NCI-H187 (cell line): ENCODE results near the gene LHX6.

Source experiments
- DNase-seq, 2 experiments: peaks; one replicate each; lab custom pipeline; 2025; lab: John Stamatoyannopoulos, UW

The LHX6 gene

DNA sequence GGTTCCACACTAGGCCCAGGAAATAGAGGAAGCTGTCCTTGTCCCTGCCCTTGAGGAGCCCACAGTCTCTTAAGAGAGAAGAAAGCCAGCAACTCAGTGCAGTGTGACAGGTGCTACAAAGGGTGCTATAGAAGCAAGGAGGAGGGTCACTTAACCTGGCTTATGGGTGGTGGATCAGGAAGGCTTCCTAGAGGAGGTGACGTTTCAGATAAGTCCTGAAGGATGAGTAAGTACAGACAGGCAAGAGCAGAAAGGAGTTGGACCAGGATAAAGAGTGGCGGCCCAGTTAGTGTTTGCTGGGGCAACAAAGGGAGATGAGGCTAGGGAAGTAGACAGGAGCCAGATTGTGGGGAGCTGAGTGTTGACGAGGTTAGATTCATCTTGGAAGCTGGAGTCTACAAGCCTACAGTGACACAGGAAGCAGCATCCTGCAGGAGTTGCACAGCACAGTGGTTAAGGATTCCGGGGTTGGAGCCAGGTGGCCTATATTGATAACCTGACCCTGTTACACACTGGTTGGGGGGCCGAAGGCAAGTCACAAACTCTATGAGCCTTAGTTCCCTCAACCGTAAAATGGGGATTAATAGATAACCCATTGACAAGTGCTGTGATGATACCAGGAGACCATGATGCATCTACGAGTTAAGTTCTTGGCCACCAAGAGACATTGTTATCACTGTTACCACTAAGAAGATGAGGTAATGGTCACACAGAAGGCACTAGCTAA, 5.4 kb upstream of the LHX6 start:
- DNase-seq, result no peak

DNA sequence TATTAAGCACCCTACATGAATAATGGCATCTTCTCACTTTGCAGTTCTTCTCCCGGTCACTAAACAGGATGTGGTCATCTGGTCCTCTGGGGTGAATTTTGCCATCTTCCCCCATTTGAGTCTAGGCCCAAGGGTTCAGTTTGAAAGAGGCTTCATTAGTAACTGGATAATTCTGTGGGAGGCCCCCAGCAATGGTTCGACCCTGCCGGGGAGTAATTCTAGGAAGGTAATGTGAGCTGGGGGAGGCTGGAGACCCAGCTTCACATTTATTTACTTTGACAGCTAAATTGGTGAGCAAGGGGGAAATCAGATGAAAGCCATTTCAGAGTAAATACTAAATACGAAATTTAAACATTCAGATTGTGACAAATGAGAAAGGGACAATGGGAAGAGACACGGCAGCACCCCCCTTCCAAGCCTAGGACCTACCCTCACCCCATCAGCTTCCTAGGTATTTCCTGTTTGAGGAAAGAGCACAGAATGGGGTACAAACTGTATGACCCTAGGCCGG, 4.1 kb upstream of the LHX6 start:
- DNase-seq, result no peak

DNA sequence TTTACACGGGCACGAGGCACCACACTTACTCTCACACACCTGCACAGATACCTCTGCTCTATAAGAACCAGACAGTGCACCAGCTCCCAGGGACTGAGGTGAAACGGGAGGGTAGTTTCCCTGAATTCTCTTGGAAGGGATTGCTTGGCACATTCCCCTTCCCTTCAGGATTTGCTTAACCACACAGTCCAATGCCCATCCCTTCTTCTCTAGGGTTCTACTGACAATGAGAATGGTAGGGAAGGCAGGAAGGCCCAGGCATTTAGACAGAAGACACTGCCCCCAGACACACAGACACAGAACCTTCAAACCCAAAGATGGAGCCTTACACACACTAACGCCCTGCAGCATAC, 704 bp upstream of the LHX6 start:
- DNase-seq, result no peak

DNA sequence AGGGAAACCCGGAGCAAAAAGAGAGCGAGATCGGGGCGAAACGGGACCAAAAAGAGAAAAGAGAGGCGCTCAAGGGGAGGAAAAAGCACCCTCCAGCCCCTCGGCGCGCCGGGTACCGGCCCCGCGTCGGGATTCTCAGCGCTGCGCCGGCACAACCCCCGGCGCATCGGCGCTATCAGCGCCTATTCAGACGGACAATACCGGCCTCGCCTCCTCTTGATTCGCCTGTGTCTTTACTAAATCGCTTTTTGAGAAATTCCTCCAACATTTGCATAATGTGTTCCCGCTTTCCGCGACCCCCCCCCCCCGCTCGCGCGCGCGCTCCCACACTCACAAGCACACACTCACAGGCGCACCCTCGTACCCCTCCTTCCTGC, 578 bp downstream of the LHX6 start:
- no peak for DNase-seq

DNA sequence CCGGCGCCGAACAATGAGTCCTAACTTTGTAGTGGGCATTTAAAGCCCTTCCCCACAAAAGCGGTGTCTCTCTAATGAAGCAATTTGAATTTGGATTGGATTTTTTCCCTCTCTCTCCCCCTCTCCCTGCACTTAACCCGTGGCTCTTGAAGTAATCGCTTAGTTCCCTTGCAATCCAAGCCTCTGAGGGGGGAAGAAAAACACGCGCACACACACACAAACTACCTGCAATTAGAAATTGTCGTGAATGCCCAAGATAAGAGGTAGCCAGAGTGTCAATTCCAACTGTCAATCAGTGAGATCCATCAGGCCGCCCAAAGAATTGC, 1.2 kb downstream of the LHX6 start:
- peak; percentile 4 to 57 for DNase-seq

DNA sequence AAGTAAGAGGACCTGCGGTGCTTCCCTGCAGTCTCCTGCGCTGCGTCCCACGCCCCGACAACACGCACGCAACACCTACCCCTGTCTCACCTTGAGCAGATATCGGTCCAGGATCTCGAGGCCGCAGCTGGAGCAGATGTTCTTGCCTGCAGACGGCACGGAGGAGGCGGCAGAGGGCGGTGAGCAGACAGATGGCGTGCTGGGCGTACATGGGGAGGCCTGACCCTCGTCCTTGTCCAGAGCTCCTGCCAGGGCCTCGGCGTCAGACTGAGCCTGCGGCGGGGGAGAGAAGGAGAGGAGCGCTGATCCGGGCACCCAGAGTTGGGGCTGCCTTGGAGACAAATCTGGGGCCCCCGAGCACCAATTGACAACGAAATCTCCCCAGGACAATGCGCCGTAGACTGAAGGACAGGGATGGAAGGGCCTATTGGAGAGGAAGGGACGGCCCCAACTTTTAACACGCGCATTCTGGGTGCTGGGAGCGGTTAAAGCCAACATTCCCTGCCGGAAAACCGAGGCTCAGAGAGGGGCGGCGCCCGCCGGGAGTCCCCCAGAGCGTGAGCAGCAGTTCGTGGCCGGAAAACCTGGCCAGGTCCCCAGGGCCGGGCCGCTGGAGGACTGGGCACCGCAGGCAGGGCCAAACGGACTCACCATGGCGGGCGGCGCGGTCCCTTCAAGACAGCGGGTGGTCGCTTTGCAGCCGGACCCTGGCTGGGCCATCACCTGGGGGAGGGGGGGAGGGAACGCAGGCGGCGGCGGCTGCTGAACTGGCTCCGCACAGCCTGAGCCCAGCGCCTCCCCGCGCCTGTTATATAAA, 1.8 kb downstream of the LHX6 start:
- DNase-seq, result no peak

DNA sequence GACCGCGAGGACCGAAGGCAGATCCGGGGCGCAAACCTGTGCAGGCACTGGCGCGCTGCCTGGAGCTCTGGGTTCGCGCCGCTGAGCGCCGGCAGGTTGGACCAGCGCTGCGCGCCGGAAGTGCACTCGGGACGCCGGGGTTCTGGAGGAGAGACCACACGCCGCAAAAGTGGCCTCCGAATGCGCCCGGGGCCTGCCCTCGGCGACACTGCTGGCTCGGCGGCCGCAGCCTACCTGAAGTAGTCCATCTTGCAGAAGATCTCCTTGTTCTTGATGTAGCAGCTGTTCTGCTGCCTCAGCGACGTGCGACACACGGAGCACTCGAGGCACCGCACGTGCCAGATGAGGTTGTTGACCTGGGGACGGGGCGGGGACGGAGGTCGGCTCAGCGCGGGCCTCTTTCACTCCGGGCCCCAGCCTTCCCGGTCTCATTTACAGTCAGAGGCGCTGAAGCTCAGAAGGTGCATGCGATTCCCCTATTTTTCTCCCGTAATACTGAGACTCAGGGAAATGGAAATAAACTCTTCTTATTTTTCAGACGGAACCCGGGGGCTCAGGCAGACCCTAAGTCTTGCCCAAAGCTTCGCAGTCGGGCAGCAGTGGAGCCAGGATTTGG, 2.5 kb downstream of the LHX6 start:
- DNase-seq, result no peak

DNA sequence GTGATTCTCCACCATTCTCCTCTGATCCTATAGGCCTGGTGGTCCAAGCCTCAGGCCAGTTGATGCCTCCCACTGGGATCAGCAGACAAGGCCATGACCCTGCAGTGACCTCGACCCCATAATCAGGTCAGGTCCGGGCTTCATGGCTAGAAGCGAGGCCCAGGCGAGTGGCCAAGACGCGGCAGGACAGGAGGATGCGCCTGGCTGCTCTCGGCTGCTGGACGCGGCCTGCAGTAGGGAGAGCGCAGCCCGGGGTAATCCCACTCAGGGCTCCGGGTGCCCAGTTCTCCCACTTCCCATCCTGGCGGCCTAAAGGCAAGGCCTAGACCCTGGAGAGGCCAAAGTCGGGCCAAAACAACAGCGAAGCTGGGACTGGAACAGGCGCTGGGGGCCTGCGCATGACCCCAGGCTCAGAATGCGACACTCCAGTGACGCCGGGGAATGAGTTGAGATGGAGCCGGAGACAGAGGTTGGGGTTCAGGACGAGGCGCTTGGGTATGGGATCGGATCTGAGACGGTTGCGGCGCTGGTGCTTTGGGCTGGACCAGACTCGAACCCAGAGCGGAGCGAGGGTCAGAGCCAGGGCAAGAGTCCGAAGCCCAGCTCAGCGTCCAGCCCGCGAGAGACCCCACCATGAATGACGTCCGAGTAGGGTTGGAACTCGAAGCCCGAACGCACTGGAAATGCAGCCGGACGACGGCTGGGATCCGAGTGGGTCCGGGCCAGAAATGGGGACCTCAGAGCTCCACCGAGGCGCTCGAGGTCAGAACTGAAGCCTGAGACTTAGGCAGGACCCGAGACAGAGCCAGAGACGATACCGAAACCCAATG, 3.2 kb downstream of the LHX6 start:
- no peak for DNase-seq

DNA sequence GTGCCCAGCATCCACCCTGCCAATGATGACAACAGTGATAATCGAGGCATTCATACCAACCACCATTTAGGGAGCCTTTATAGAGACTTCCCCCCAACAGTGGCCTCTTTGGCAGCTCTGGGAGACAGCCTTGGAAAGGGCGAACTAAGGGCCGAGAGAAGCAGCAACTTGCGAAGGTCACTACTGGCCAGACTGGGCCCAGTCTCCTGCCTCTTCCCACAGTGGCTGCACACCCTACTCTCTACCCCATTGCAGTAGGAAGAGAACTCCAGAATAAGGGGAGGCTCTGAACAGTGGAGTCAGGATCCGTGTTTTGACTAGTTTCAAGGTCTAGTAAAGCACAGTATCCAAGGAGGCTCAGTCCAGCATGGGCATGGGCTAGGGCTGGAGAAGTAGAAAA, 5.3 kb downstream of the LHX6 start:
- no peak for DNase-seq

DNA sequence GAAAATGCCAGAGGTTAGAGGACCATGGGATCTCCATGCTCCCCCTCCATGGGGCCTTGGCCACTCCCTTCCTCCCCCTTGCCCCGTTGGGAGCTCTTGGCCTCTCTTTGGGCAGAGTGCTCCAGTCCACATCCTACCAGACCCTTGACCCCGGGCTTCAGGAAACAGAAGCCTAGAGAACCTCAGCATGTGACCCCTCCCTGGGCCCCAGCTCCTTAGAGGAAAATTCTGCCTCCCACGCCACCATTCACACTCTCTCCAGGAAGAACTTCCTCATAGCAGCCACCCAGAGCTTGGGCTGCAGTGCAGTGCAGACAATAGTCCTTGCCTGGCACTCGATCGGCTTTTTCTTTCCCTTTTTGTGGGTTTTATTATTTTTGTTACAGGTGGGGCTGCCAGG, 6.0 kb downstream of the LHX6 start:
- DNase-seq, result no peak

DNA sequence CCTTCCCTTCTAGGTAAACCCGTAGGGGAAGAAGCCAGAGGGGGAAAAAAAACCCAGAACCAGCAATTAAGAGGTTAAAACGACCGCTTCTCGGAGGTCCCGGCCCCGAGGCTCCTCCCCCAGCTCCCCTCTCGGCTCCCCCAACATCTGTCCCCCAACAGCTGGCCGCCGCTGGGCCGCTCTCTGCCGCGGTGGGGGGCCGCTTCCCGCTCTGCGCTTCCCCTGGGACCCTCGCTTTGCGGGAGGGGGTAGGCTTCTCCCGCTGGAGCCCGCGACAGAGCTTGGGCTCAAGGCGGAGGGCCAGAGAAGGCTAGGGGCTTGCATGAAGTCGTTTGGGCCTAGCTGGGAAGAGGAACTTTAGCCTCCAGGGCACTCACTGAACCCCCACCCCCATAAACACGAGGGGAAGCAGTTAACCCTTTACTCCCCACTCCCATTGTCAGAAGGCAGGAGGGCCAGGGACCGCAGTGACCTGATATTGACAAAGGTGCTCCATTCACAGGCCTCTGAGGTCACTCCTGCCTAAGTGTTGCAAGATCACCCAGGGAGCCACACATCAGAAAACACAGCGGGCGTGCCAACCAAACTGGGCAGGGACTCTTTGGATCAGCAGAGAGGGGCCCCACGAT, 7.5 kb downstream of the LHX6 start:
- DNase-seq, result no peak

DNA sequence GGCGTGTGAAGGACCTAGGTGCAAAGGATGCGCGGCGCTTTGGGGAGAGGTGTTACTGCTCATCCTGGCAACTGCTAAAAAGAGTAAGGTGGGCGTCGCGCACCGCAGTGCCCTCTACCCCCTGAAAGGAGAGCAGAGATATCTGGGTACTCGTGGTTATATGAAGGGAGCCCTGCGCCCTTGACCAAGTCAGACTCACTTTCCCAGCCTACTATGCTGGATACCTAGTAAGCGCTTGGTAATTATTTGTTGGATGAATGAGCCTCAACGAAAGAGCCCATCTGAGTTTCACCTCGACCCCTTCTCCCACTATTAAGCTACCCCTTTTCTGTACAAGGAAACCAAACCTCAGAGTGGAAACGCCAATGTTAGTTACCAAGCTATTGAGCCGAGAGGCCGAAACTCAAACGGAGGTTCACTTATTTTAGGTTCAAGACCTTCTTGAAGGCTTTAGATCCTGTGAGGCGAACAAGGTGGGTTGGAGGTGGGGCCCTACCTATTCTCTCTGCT, 8.0 kb downstream of the LHX6 start:
- no peak for DNase-seq

DNA sequence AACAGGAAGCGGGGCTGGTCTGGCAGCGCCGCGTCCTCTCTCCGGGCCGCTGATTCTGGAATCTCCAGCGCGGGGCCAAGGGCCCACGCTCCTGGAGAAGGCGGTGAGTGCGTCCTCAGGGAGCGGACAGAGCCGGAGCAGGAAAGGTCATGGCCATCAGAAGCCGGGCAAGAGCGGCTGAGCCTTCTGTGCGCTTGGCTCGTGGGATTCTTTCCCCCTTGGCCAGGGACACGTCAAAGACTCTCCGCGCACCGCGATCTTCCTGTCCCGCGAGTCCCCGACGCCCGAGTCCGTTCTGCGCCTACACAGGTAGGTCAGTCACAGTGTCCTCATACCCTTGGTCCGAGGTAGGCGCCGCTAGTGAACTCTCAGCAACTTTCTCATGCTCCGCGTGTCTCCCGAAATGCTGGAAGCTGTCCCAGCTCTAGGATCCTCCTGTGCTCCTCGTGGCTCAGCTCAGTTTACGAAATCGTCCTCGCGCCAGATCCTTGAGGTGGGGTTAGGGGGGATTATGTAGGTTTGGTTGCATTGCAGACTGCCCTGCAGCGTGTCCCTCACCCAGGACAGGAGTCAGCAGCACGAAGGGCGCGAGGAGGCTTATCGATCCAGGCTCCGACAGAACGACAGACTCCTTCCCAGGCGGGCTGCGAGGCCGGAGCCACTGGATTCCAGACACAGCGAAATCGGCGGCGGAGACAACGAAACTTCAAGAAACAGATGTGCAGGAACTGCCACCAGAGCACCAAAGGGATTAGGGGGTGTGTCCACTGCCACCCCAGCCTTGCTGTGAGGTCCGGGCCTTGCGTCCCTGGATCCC, 8.7 kb downstream of the LHX6 start:
- DNase-seq, result no peak

DNA sequence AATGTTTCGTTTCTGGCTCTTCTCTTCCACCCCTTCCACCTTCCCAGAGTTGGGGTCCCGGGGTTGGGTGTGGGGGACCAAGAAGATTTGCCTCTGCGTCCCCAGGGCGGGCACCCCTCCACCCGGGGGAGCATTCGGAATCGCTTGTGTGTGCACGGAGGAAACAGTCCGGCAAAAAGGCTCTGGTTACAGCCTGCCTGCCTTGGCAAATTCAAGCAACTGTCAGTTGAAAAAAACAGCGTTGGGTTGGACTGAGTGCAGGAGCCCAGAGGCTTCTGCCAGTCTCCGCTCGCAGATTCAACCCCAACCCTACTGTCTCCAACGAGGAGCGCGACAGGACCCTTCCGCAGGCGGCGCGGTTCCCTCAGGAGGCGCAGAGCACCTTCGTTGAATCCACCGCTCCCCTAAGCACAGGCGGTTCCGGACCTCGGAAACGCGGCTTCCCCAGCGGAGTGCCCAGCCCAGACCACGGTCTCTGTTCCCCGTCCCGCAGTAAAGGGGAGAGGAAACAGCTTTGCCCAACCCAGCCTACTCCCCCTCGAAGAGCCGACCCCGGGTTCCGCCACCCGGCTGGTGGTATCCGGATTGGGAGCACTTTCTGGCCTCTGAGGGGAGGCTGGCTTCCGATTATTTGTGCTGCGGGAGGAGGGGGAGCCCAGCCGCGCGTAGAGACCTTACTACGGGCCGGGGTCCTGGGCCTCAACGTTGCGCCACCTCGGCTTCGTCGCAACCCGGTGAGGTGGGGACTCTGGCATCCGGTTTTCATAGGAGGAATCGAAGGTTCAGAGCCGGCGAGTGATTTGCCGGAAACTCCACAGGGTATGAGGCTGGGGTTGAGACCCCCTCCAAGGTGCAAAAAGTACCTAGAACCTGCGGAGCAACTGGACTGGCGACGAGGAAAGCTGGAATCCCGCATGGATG, 9.6 kb downstream of the LHX6 start:
- DNase-seq, result no peak

DNA sequence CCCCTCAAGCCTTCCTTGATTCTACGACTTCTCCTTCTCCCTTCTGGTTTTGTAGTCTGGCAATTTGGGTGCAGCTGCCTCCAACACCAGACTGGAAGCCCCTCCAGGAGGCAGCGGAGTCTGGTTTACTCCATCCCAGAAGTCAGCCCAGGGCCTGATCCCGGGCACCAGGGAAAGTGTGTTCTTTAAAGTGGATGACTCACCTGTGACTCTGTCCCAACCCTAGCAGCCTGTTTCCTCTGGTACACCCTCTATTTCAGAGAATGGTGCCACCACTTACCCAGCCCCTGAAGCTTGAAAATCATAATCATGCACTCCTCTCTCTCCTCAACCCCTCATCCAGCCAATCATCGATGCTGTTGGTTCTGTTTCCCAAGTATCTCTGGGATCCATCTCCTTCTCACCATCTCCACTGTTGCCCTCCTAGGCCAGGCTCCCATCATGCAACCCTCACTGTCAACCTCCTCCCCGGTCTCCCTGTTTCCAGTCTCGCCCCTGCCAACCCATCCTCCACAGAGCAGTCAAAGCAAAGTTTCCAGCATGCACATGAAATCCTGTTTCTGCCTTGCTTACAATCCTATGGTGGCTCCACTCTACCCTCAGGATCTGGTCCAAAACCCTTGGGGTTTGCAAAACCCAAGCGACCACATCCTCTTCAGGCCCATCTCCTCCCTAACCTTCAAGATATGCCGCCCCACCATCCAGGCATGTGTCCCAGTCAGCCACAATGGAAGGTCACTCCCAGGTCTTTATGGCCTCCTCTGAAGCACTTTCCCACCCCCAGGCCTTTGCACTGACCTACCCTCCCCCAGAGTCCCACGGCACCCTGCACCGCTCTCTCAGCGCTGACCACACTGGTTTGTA, 10.5 kb downstream of the LHX6 start:
- DNase-seq, result no peak

DNA sequence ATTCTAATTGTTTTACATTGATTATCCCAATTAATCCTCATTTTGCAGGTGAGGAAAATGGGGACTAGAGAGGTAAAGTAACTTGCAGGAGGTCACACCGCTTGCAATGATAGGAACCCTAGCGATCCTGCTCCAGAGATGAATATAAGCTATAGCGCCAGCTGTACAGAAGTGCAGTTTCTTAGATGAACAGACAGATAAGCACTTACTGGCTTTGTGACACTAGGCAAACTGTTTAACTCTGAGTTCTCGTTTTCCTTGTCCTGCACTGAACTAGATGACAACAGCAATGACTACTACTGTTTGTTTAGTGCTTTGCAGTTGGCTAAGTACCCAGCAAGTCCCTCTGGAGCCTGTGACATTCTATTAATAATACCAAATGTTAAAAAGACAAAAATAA, 11.1 kb downstream of the LHX6 start:
- no peak for DNase-seq

DNA sequence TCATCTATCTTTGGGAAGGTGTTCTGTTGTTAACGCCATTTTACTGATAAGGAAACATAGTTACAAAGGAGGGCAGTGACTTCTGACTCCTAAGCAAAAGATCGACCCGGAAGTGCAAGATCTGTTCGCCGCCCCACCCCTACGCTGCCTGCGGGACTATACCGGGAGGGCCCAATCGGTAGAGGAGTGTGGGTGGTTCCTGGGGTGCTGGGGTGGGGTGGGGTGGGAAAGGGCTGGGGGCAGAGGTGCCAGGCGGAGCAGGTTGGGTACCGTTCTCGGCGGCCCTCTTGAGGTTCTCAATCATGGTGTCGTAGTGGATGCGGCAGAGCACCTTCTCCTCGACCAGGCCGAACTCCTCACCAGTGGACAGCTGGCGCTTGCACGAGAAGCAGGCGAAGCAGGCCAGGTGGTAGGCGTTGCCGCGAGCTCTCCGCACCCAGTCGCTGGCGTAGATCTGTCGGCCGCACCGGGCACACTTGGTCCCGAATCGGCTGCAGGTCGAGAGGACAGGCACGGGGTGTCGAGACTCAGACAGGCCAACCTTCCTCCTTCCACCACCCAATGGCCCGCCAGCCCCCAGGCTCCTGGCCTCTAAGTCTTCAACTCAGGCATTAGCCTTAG, 11.8 kb downstream of the LHX6 start:
- no peak for DNase-seq

DNA sequence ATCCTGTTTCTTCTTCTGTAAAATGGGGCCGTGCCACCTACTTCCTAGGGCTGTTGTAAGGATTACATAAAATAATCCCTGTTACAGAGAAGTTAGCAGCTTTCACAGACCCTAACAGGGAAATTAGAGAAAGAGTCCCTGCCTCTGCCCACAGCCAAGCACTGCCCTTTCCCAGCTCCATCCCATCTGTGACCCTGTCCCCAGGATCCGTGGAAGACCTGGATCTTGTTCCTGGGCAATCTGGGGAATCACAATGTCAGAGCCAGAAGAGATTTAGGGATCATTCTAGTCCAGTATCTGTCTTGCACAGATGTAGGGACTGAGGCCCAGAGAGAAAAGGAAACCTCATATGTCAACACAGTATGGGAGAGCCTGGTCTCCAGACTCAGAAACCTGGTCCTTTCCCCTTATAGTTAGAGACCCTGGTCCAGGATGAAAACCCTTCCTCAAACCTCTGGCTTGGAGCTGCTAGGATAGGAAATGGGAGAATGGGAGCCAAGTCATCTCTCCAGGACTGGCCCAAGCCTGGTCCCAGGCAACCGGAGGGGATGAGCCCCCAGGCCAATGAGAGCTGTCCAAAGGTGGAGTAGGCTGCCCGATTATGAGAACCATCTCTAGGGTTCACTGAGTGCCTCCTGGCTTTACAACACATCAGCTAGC, 12.5 kb downstream of the LHX6 start:
- DNase-seq, result no peak
